HepG2 (cell line): ENCODE results near the gene OR2T34. TPM values are rescaled to one million over a fixed set of nuclear protein-coding genes. Genes with fewer than 3 reads are reported as not detected.
"Not testable (repeated sequence)": the region's sequence is repeated elsewhere in the genome, so short reads cannot be mapped to it uniquely, and the experiment has no call there.

Experiments used
- ATAC-seq: fragments of 200-7000 bp; cut with Tn5 transposase; 3 replicates; pipeline ENCODE4 v1.9.1; 2020; ENCODE audit warnings: mild to moderate bottlenecking, moderate library complexity
- BruUV-seq: library from RNA; stranded (reverse); fragments of 400-500 nt; replicated peaks from 2 replicates; lab custom pipeline; 2021; lab: Mats Ljungman, UMichigan
- CTCF ChIA-PET: fragments of 300-600 bp; formaldehyde crosslinking; extraction: SDS; loops from one replicate; lab custom pipeline; 2021; ENCODE audit warnings: low total read pairs, inconsistent platforms, low intra/inter-chr PET ratio; lab: Yijun Ruan, JAX
- POLR2A ChIA-PET: fragments of 350-600 bp; sonication (Branson Sonifier 250); formaldehyde crosslinking; loops from one replicate; lab custom pipeline; 2020; ENCODE audit warnings: antibody characterized with exemption, inconsistent platforms; lab: Yijun Ruan, JAX
- DNase-seq: peaks from one replicate; pipeline ENCODE4 v3.0.0-alpha.2; 2015; ENCODE audit warnings: low spot score
- FAIRE-seq: peaks from 3 replicates; lab custom pipeline; 2011; peaks lifted over from hg19 to GRCh38; lab: Jason Lieb, UNC
- H2AFZ ChIP-seq: one replicate; pipeline ENCODE4 v1.6.1; 2011; ENCODE audit warnings: low read length, inconsistent platforms
- H3K27ac ChIP-seq: fragments of 300-600 bp; 3 replicates; pipeline ENCODE4 v1.8.0; 2011; ENCODE audit warnings: mixed run types, mild to moderate bottlenecking, mixed read lengths, low read length, inconsistent platforms; ENCODE audit not compliant: insufficient read depth; ENCODE audit errors: extremely low read length
- H3K27me3 ChIP-seq, 2 experiments: fragments of 200-600 bp in 1 of 2; 2 replicates in 1 of 2; 3 replicates in 1 of 2; pipeline versions ENCODE4 v1.6.0 to v1.8.0; 2011; ENCODE audit warnings: low read length in 2 of 2, mild to moderate bottlenecking in 2 of 2, moderate library complexity in 2 of 2, inconsistent platforms in 1 of 2; ENCODE audit not compliant: insufficient read depth in 2 of 2, control insufficient read depth in 1 of 2
- H3K36me3 ChIP-seq, 2 experiments: fragments of 200-600 bp in 1 of 2; replicated peaks in 1 of 2; 2 replicates in 1 of 2; 3 replicates in 1 of 2; pipeline versions ENCODE4 v1.5.1 to v1.8.0; 2011; ENCODE audit warnings: low read length in 2 of 2, inconsistent platforms in 1 of 2; ENCODE audit not compliant: insufficient read depth in 2 of 2, control insufficient read depth in 1 of 2
- H3K4me1 ChIP-seq: 2 replicates; pipeline ENCODE4 v1.5.1; 2012; ENCODE audit warnings: low read length, inconsistent platforms; ENCODE audit not compliant: insufficient read depth
- H3K4me2 ChIP-seq: 2 replicates; pipeline ENCODE4 v1.6.0; 2011; ENCODE audit warnings: low read depth, low read length, inconsistent platforms
- H3K4me3 ChIP-seq, 3 experiments: fragments of 200-600 bp in 1 of 3; sonication (generic), shearing (Covaris generic) in 1 of 3; replicated peaks in 1 of 3; 2 replicates each; pipeline ENCODE4 v1.5.1; 2011 to 2016; ENCODE audit warnings: low read length in 3 of 3, inconsistent platforms in 2 of 3, low read depth in 2 of 3, mild to moderate bottlenecking in 2 of 3, control low read depth in 1 of 3, mixed read lengths in 1 of 3; ENCODE audit not compliant: insufficient read depth in 1 of 3
- H3K79me2 ChIP-seq: one replicate; pipeline ENCODE4 v1.6.1; 2011; ENCODE audit warnings: low read length, inconsistent platforms; ENCODE audit not compliant: insufficient read depth
- H3K9ac ChIP-seq: 2 replicates; pipeline ENCODE4 v1.6.0; 2011; ENCODE audit warnings: mild to moderate bottlenecking, low read depth, low read length, inconsistent platforms; ENCODE audit not compliant: insufficient read depth
- H3K9me3 ChIP-seq: 2 replicates; pipeline ENCODE4 v1.5.1; 2012; ENCODE audit warnings: mild to moderate bottlenecking, low read length
- H4K20me1 ChIP-seq: 2 replicates; pipeline ENCODE4 v1.6.0; 2011; ENCODE audit warnings: inconsistent platforms, mild to moderate bottlenecking, low read length, moderate library complexity; ENCODE audit not compliant: insufficient read depth
- WGBS: methylation state at CpG from one replicate; pipeline ENCODE4 v1.1.6; 2017; ENCODE audit warnings: low lambda C conversion rate; 5-methylcytosine and 5-hydroxymethylcytosine counted together
- in situ Hi-C: cut with HindIII; loops from 2 replicates; pipeline ENCODE4 v1.10.0; 2017; ENCODE audit warnings: low pct_unique_long_range_greater_than_20kb; ENCODE audit not compliant: extremely low pct_ligation_motif_present
- intact Hi-C: fragments of 100-400 bp; cut with micrococcal nuclease; formaldehyde crosslinking; loops from one replicate; pipeline ENCODE4 v1.10.0; 2022; ENCODE audit not compliant: unreplicated experiment
- polyA plus RNA-seq, 8 experiments: library from polyadenylated mRNA; depleted of rRNA in 3 of 8; stranded (reverse) in 7 of 8; unstranded in 1 of 8; fragments of >200 nt; fragmentation: Illumina TruSeq in 4 of 8; extraction: Trizol in 4 of 8; gene quantifications; 2 replicates each; pipeline versions ENCODE4 v1.2.1 to v1.2.3, GENCODE V29; 2011 to 2016; ENCODE audit warnings: low read depth in 4 of 8, missing spikeins in 1 of 8, mixed read lengths in 1 of 8; ENCODE audit not compliant: insufficient read depth in 1 of 8
- total RNA-seq, 5 experiments: library from RNA; depleted of rRNA; stranded (reverse); fragments of >200 nt; fragmentation: Illumina TruSeq; extraction: Trizol; gene quantifications; 2 replicates each; pipeline ENCODE4 v1.2.3, GENCODE V29; 2016; ENCODE audit warnings: low read depth in 1 of 5

The OR2T34 gene
- total and polyA plus RNA-seq, 2 of the 13 experiments (the other 11 are each of a cell fraction or from before 2014, with no cell fraction given): not detected

GRCh38 chr1:248562672-248563071, 11.9 kb downstream of the OR2T34 start, which contains the start of gene OR2T29:
Gene OR2T29 (minus strand): TSS chr1:248562772. CDS start chr1:248559491, 3,281 bp downstream.
- H3K79me2 ChIP-seq, BruUV-seq: not testable (repeated sequence)

GRCh38 chr1:248551027-248551426, 23.5 kb downstream of the OR2T34 start:
- CTCF ChIA-PET: not testable (repeated sequence)

More at GRCh38 chr1:248562672-248563071, 11.9 kb downstream of the OR2T34 start, which contains the start of gene OR2T29:
- H4K20me1 ChIP-seq, FAIRE-seq, H3K27me3 ChIP-seq, H3K4me1 ChIP-seq, intact Hi-C loops, H2AFZ ChIP-seq, H3K9me3 ChIP-seq, H3K27ac ChIP-seq, H3K9ac ChIP-seq, POLR2A ChIA-PET, H3K4me3 ChIP-seq, DNase-seq, H3K4me2 ChIP-seq, ATAC-seq, in situ Hi-C loops, H3K36me3 ChIP-seq, CTCF ChIA-PET: not testable (repeated sequence)
- WGBS: 30% methylated on average over 2 of the region's 3 CpGs

GRCh38 chr1:248547383-248547782, 27.2 kb downstream of the OR2T34 start:
- H3K9me3 ChIP-seq, ATAC-seq, H3K4me3 ChIP-seq, POLR2A ChIA-PET, BruUV-seq, DNase-seq, H3K27ac ChIP-seq, in situ Hi-C loops, H3K79me2 ChIP-seq, H3K27me3 ChIP-seq, H3K9ac ChIP-seq, H3K36me3 ChIP-seq, H3K4me2 ChIP-seq, CTCF ChIA-PET, H4K20me1 ChIP-seq, intact Hi-C loops, H3K4me1 ChIP-seq, H2AFZ ChIP-seq, FAIRE-seq: not testable (repeated sequence)
- no CpG with 5 or more reads among the region's 2 CpGs for WGBS

More at GRCh38 chr1:248551027-248551426, 23.5 kb downstream of the OR2T34 start:
- H3K36me3 ChIP-seq, POLR2A ChIA-PET, H3K9ac ChIP-seq, H3K9me3 ChIP-seq, in situ Hi-C loops, H3K4me2 ChIP-seq, FAIRE-seq, H3K4me3 ChIP-seq, H4K20me1 ChIP-seq, H2AFZ ChIP-seq, H3K4me1 ChIP-seq, H3K27me3 ChIP-seq, H3K27ac ChIP-seq, H3K79me2 ChIP-seq, DNase-seq, BruUV-seq, intact Hi-C loops, ATAC-seq: not testable (repeated sequence)
- no CpG with 5 or more reads among the region's 6 CpGs for WGBS

- H3K79me2 ChIP-seq, H2AFZ ChIP-seq, CTCF ChIA-PET, H3K27ac ChIP-seq, H4K20me1 ChIP-seq, FAIRE-seq, DNase-seq, ATAC-seq, H3K9me3 ChIP-seq, H3K9ac ChIP-seq, POLR2A ChIA-PET, H3K4me1 ChIP-seq, H3K27me3 ChIP-seq, H3K4me3 ChIP-seq, H3K36me3 ChIP-seq, BruUV-seq, in situ Hi-C loops, intact Hi-C loops, H3K4me2 ChIP-seq: not testable (repeated sequence)
Measured at GRCh38 chr1:248537449-248537848, 37.1 kb downstream of the OR2T34 start.
